Measurements from ENCODE around the gene CCDC178.

DNA sequence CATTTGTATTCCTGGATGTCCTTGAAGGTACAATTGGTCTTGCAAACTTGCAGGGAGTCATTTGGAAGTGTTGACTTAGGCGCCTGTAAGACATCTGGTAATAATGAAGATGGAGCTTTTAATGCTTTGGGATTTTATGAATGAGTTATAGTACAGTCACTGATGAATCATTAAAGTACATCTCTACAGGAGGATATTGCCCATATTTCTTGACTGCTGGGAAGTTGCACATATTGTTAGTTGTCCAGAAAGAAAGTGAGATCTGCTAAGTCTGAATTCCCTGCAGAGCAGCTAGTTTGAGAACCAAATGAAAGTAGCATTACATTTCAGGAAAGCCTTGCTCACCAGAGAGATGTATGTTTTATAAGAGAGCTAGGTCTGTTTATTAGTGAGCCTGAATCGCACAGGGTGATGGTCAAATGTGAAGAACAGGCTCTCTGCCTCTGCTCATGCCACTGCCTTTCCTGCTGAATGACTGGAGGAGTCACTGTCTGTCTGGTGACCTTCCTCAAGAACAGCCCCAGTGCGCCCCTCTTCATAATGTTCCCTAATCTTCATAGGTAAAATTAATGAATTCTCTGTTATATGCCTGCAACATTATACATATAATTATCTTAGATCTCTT is 528.7 kb downstream of the CCDC178 start:
- TF ChIP-seq POLR2A (IDR thresholded peaks at IDR 0.05), result no peak
- TF ChIP-seq, protein P1, sequence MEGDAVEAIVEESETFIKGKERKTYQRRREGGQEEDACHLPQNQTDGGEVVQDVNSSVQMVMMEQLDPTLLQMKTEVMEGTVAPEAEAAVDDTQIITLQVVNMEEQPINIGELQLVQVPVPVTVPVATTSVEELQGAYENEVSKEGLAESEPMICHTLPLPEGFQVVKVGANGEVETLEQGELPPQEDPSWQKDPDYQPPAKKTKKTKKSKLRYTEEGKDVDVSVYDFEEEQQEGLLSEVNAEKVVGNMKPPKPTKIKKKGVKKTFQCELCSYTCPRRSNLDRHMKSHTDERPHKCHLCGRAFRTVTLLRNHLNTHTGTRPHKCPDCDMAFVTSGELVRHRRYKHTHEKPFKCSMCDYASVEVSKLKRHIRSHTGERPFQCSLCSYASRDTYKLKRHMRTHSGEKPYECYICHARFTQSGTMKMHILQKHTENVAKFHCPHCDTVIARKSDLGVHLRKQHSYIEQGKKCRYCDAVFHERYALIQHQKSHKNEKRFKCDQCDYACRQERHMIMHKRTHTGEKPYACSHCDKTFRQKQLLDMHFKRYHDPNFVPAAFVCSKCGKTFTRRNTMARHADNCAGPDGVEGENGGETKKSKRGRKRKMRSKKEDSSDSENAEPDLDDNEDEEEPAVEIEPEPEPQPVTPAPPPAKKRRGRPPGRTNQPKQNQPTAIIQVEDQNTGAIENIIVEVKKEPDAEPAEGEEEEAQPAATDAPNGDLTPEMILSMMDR (IDR thresholded peaks at IDR 0.05), result no peak
